GM12865 (cell line): ENCODE results near the gene TMEM100.

ENCODE experiments used
- DNase-seq: peaks from one replicate; pipeline ENCODE4 v3.0.0; 2010; ENCODE audit warnings: low read depth
- H3K4me3 ChIP-seq: 2 replicates; pipeline ENCODE4 v1.5.1; 2011; ENCODE audit warnings: mild to moderate bottlenecking, low read depth, low read length, control low read depth
- CTCF ChIP-seq: IDR thresholded peaks from 2 replicates; pipeline ENCODE4 v1.5.1; 2011; ENCODE audit warnings: low read length, control low read depth, low read depth, inconsistent platforms; ENCODE audit not compliant: insufficient read depth; ENCODE audit errors: missing control alignments

TMEM100 gene

GRCh38 chr17:55746466-55746865, 23.8 kb upstream of the TMEM100 start:
- no peak for TF ChIP-seq CTCF
- no peak overlapping the region for H3K4me3 ChIP-seq
- DNase-seq: no peak

GRCh38 chr17:55745258-55745657, 22.6 kb upstream of the TMEM100 start:
- no peak for DNase-seq
- TF ChIP-seq CTCF: no peak
- no peak overlapping the region for H3K4me3 ChIP-seq

- no peak for TF ChIP-seq CTCF
- no peak overlapping the region for H3K4me3 ChIP-seq
- peak; percentile 15 for DNase-seq
These were observed 20.5 kb upstream of the TMEM100 start for GRCh38 chr17:55743103-55743679.

GRCh38 chr17:55742272-55743102, 19.8 kb upstream of the TMEM100 start:
- peak; percentile 56 for DNase-seq
- no peak overlapping the region for H3K4me3 ChIP-seq
- TF ChIP-seq CTCF: no peak

GRCh38 chr17:55741356-55741700, 18.7 kb upstream of the TMEM100 start:
- no peak overlapping the region for H3K4me3 ChIP-seq
- TF ChIP-seq CTCF: no peak
- DNase-seq: no peak

GRCh38 chr17:55740511-55741355, 18.1 kb upstream of the TMEM100 start:
- DNase-seq: no peak
- H3K4me3 ChIP-seq: no peak overlapping the region
- no peak for TF ChIP-seq CTCF
